ENCODE measurements around the gene COL17A1. TPM values are rescaled to one million over a fixed set of nuclear protein-coding genes. Genes with fewer than 3 reads are reported as not detected.

COL17A1 gene
- total RNA-seq, result 0.20 and 0.37 TPM in 2 replicates

GRCh38 chr10:104085801-104086400 is at the start of gene COL17A1:
TSS of gene COL17A1 (minus strand) at chr10:104085880. CDS start at chr10:104080673, 5,207 bp downstream.

GRCh38 chr10:104121485-104122224 is 36.0 kb upstream of the COL17A1 start, which contains the start of gene SFR1:
TSS of gene SFR1 (plus strand) at chr10:104122171. CDS start at chr10:104122184, 13 bp downstream.

Other genes starting within 250 kb of the COL17A1 start
- 17.6 and 21.9 TPM in 2 replicates for gene SH3PXD2A, start 230.3 kb downstream of the COL17A1 start, total RNA-seq
- 46.7 and 48.9 TPM in 2 replicates for gene STN1, start 167.7 kb downstream of the COL17A1 start, total RNA-seq
- gene SLK, start 118.7 kb downstream of the COL17A1 start, total RNA-seq, result 68.3 and 105 TPM in 2 replicates
- 8.8 and 15.2 TPM in 2 replicates for gene SFR1, start 36.3 kb upstream of the COL17A1 start, total RNA-seq
- gene CFAP43, start 146.5 kb upstream of the COL17A1 start, total RNA-seq, result under 0.01 and 0.39 TPM in 2 replicates
- gene GSTO1, start 169.0 kb upstream of the COL17A1 start, total RNA-seq, result 260 and 309 TPM in 2 replicates
- gene GSTO2, start 183.3 kb upstream of the COL17A1 start, total RNA-seq, result 0.73 and 0.98 TPM in 2 replicates

Measured in subcutaneous preadipocyte (primary cell).